ENCODE results near the gene RPN2. TPM values are rescaled to one million over a fixed set of nuclear protein-coding genes. Genes with fewer than 3 reads are reported as not detected.

Gene RPN2
- total RNA-seq, 1 experiment from 2014 or later, result 226 TPM

GRCh38 chr20:37285664-37286374 lies 106.7 kb downstream of the RPN2 start:
- Mint-ChIP-seq H3K36me3 (ENCODE audit: insufficient read depth, unreplicated experiment) (no peaks in the 10 kb centered on the region), H3K27me3 (ENCODE audit: insufficient read depth, unreplicated experiment) (no peaks in the 10 kb centered on the region), H3K4me3 (ENCODE audit: unreplicated experiment) (no peak overlapping the region), H3K4me1 (ENCODE audit: insufficient read depth, unreplicated experiment) (peaks cover 8% of the 10 kb centered on the region), H3K27ac (ENCODE audit: low read depth, unreplicated experiment) (no peak overlapping the region), H3K9me3 (ENCODE audit: unreplicated experiment) (no peaks in the 10 kb centered on the region)
- no peak for TF ChIP-seq CTCF (IDR thresholded peaks at IDR 0.05; ENCODE audit: unreplicated experiment)
- no peak for DNase-seq (ENCODE audit: unreplicated experiment)
- no TSS peak for BruUV-seq (replicated peaks)
- intact Hi-C loops (cut with micrococcal nuclease), result no loop called here
- CTCF ChIA-PET, result interaction anchor here (0.6 to 2.6 kb wide), 10 partner anchors 9 to 788 kb away, joined by 3 to 15 read pairs (median 6); no protein-coding TSS in a partner anchor
- POLR2A ChIA-PET, result interaction anchor here (0.8 to 12.4 kb wide), 6 partner anchors 9 to 241 kb away, joined by 3 to 184 read pairs (median 4); partner anchors contain the start of gene BLCAP

- H3K9me3 Mint-ChIP-seq (ENCODE audit: unreplicated experiment), result no peaks in the 10 kb centered on the region
- H3K4me1 Mint-ChIP-seq (ENCODE audit: insufficient read depth, unreplicated experiment), result peaks cover 23% of the 10 kb centered on the region
- H3K27ac Mint-ChIP-seq (ENCODE audit: low read depth, unreplicated experiment), result peak overlapping the region; percentile 98
- TF ChIP-seq CTCF (IDR thresholded peaks at IDR 0.05; ENCODE audit: unreplicated experiment), result no peak
- ChIA-PET CTCF (interaction anchor here (1.9 to 3.3 kb wide), 4 partner anchors 8 to 97 kb away, joined by 7 to 20 read pairs (median 10); no protein-coding TSS in a partner anchor), POLR2A (interaction anchor here (0.6 to 12.4 kb wide), 12 partner anchors 8 to 1147 kb away, joined by 3 to 184 read pairs (median 8); partner anchors contain the start of genes BLCAP and SNHG17)
- DNase-seq (ENCODE audit: unreplicated experiment), result peak; percentile 81
- H3K4me3 Mint-ChIP-seq (ENCODE audit: unreplicated experiment), result peak overlapping the region; percentile 85
- H3K36me3 Mint-ChIP-seq (ENCODE audit: insufficient read depth, unreplicated experiment), result peaks cover 6% of the 10 kb centered on the region
- no peaks in the 10 kb centered on the region for H3K27me3 Mint-ChIP-seq (ENCODE audit: insufficient read depth, unreplicated experiment)
- BruUV-seq (replicated peaks), result no TSS peak
- intact Hi-C loops (cut with micrococcal nuclease), result no loop called here
Observed at GRCh38 chr20:37288091-37288490, 109.0 kb downstream of the RPN2 start.

GRCh38 chr20:37290158-37290810 lies 111.2 kb downstream of the RPN2 start:
- Mint-ChIP-seq H3K9me3 (ENCODE audit: unreplicated experiment) (peaks cover 6% of the 10 kb centered on the region), H3K27ac (ENCODE audit: low read depth, unreplicated experiment) (peak overlapping the region; percentile 98), H3K27me3 (ENCODE audit: insufficient read depth, unreplicated experiment) (no peaks in the 10 kb centered on the region), H3K4me3 (ENCODE audit: unreplicated experiment) (peak overlapping the region; percentile 85), H3K36me3 (ENCODE audit: insufficient read depth, unreplicated experiment) (peaks cover 6% of the 10 kb centered on the region), H3K4me1 (ENCODE audit: insufficient read depth, unreplicated experiment) (peaks cover 39% of the 10 kb centered on the region)
- ChIA-PET POLR2A (interaction anchor here (0.7 to 12.4 kb wide), 19 partner anchors 10 to 236 kb away, joined by 3 to 184 read pairs (median 4); partner anchors contain the start of genes BLCAP and SRC), CTCF (interaction anchor here (0.6 to 3.3 kb wide), 6 partner anchors 13 to 1475 kb away, joined by 3 to 20 read pairs (median 3); no protein-coding TSS in a partner anchor)
- no TSS peak for BruUV-seq (replicated peaks)
- TF ChIP-seq CTCF (IDR thresholded peaks at IDR 0.05; ENCODE audit: unreplicated experiment), result no peak
- intact Hi-C loops (cut with micrococcal nuclease), result no loop called here
- DNase-seq (ENCODE audit: unreplicated experiment), result no peak

Other genes with a start within 250 kb of the RPN2 start
- gene SAMHD1, start 227.6 kb upstream of the RPN2 start, total RNA-seq (2022), result 2.6 and 3.5 TPM in 2 replicates
- gene RBL1, start 83.3 kb upstream of the RPN2 start, total RNA-seq (2022), result 8.8 and 9.2 TPM in 2 replicates
- gene MROH8, start 218 bp downstream of the RPN2 start, total RNA-seq (2022), result 1.1 and 1.5 TPM in 2 replicates
- not detected in 2 replicates for gene GHRH, start 82.5 kb downstream of the RPN2 start, total RNA-seq (2022)
- 46.0 and 56.5 TPM in 2 replicates for gene MANBAL, start 110.3 kb downstream of the RPN2 start, total RNA-seq (2022)
- 28.1 and 29.5 TPM in 2 replicates for gene SRC, start 166.8 kb downstream of the RPN2 start, total RNA-seq (2022)